Stimulated activated CD8-positive, alpha-beta memory T cell treated with anti-CD3 and anti-CD28 coated beads, Interleukin-15, amount 100 ng/mL, for 24 hours (primary cell): Measurements from ENCODE around the gene PGM2L1.
"Not testable (repeated sequence)": the region's sequence is repeated elsewhere in the genome, so short reads cannot be mapped to it uniquely, and the experiment has no call there.

Experiments
- DNase-seq: peaks from one replicate; pipeline ENCODE4 v3.0.0-alpha.2; 2020; ENCODE audit warnings: low read depth

Gene PGM2L1

DNA sequence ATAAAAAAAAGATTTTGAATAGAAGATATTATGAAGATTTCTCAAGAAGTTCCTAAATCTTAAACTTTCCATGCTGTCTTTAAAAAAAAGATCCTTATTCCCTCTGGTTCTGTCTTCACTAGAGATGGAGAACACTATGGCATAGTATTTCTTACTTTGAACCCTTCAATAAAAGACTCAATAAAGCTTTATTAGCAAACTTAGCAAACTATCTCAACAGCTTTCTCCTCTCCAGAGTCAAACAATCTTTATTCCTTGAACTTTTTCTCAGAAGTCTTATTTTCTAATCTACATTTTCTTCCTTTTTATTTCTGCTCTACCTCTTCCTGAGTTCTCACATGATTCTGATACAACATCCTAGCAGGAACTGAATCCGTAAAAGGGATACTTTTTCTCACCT lies 65.0 kb downstream of the PGM2L1 start:
- no peak for DNase-seq

DNA sequence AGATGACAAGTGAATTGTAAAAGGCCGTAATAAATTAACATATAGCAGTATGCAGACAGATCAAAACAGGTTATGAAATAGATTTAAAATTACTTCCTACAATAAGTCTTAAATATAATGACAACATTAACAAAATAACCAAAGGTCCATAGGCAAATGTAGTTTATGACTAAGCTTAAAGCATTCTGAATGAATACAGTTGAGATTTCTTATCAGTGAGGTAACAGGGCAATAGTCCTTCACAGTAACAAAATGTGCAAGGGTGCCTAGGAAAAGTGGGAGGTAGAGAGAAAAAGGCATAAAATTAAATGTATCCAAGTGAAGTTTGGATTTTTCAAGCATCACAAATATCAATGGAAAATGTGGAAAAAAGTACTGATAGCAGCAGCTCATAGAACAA lies 65.9 kb downstream of the PGM2L1 start:
- no peak for DNase-seq

DNA sequence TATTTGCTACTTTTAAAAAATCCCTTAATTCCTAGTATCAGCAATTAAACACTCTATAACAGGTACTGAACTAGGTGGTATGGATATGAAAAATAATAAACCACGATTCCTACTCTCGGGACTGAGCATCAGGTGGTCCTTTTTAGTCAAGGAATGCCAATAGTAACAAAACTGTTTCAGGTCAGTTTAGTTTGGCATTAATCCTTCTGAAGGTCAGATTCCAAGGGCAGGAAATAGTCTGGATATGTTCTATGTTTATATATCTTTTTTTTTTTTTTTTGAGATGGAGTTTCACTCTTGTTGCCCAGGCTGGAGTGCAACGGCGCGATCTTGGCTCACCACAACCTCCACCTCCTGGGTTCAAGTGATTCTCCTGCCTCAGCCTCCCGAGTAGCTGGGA lies 67.2 kb downstream of the PGM2L1 start:
- not testable (repeated sequence) for DNase-seq

DNA sequence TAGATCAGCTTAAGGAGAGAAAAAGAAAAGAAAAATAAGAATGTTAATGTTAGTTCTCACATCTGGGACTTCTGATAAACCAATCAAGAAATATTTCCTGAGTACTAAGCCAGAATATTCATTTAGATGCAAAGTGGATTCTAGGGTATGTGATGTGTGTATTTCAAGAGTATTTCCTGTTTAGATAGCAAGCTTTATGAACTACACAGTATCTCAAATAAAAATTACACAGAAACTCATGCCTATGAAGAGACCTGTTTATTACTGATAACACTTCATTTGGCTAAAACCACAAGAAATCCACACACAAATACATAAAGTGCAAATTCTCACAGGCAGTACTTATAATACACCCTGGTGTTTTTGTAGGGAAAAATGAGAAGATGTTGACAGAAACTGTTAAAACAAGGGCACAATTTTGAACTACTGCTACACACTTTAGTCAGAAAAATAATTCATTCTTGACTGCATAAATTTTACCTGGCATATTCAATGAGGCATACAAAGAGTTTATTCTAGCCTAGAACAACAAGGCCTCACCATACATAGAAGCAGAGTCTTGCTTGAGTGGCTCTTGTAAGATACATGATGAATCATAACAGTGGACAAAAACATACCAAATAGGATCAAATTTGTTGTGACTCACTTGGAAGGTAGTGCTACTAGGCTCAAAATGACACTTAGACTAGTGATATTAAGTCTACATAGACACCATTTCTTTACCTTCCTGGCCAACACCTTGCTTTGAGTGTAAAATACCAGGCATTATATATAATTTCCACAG lies 68.0 kb downstream of the PGM2L1 start:
- DNase-seq: no peak

DNA sequence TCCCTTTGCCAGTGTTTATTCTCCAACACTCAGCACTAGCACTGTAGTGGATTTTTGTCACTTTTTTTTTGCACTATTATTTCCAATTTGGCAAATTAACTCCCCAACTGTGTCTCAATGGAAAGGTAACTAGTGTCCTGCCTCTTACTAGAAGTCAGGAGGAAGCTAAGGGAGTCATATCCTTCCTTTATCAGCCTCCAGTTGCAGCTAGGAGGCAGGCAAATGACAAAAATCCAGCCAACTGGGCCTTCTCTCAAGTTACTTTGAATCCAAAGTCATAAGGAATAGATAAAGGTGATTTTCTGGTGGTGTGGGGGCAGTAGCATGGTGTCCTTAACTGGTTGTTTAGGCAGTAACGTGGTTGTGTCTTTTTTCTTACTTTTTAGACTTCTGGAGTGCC lies 71.2 kb downstream of the PGM2L1 start:
- no peak for DNase-seq

DNA sequence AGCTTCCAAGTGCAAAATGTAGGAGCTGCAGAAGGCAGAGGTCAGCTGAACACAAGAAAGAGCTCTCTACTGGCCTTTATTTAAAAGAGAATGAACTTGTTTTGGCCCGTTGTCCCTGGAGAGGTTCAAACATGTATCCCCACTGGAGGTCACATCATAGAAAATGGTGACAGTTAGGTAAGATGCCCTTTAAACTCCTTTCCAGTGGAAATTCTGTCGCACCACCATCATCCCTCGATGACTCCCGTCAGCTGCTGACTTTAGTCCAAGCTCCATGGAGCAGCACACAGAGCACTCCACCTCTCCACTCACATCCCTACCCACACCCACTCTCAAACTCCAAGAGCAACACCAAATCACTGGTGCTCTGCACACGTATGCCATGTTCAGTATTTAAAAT lies 71.6 kb downstream of the PGM2L1 start:
- DNase-seq: no peak

DNA sequence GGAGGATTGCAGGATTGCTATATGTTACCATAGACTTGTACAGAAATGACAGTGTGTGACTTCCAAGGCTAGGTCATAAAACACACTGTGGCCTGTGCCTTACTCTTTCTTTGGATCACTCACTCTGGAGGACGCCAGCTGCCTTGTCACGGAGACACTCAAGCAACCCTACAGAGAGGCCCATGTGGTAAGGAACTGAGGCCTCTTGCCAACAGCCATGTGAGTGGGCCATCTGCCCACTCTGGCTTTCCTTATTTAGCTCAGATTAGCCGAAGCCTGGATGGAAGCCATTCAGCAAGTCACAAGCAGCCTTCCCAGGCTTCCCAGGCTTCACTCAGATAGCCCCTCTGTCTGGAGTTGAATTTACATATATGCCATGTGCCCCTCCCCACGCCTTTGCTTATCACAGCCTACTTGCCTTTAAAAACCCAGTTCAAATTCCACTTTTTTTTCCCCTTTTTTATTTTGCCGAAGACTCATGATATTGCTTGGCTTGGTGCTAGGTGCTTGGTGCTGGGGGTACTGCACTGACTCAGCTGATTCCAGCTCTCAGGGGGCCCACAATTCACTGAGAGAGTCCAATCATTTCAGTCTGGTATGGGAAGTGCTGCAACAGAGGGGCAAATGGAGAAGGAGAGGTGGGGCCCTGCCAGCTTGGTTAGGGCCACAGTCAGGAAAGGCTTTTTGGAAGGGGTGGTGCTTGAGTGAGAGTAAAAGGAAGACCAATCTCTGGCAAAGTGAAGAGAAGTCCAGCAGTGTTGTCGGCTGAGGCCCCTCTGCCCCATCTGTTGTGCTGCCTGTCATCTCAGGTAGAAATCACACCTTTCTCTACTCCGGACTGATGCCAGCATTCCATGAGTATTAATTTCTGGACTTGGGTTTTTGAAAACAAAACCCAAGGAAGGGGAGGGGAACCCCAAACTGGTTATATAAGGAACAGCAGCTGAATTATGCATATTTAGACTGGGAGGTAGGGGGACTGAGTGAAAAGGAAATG lies 72.3 kb downstream of the PGM2L1 start:
- DNase-seq: no peak

DNA sequence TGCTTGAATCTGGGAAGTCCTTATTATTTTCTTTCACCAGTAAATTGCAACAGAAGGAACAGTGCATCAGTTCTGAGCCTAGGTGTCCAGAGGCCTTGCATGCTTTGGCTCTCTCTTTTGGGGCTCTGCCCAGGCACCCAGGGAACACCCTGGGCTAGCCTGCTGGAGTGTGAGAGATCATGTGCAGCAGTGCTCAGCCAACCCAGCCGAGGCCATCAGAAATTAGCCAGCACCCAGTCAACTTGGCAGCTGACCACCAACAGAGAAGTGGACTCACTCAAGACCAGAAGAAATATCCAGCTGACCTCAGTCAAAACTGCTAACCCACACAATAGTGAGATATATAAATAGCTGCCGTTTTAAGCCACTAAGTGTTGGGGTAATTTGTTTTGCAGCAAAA lies 75.6 kb downstream of the PGM2L1 start:
- no peak for DNase-seq

DNA sequence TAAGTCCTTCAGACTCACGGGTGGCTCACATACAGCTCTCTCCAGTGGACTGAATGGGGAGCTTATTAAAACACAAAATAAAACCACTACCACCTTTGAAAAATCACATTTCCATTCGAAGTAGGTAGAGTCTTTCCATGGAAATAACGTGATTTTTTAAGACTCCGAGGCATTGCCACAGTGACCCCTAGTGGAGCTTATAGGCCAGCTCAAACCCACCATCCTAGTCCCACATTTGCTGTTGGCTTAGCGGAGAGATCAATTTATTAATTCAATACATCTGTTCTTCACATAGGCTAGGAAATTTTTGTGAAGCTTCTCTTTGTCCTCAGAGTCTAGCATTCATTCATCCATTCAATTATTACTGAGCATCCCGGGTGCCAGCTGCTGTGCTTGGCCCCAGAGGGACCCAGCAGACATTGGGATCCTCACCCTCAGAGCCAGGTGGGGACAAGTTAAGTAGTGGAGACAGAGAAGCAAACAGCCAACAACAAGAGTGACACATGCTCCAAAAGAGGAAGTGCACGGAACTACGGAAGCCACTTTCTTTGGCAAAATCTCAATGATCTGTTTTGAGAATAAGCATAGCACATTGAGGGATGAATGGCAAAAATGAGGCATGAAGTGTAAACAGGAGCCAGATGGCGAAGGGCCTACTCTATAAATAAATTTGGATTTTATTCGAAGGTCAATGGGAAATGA lies 76.6 kb downstream of the PGM2L1 start:
- DNase-seq: no peak

DNA sequence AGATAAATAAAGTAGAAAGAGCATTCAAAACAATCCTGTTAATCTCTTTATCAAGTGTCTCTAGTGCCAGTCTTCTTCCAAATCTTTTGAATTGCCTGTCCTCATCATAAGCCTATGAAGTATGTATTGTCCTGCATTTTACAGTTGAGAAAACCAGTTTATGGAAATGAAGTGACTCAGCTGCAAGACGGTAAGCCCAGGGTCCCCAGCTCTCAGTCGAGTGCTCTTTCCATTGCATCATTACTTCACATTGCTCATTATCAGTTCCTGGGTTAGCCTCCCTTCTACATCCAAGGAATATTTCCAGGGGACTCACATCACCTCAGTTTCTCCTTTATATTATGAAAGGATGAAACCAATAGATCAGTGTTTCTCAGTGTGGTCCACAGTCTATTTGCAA lies 77.7 kb downstream of the PGM2L1 start:
- DNase-seq: no peak

DNA sequence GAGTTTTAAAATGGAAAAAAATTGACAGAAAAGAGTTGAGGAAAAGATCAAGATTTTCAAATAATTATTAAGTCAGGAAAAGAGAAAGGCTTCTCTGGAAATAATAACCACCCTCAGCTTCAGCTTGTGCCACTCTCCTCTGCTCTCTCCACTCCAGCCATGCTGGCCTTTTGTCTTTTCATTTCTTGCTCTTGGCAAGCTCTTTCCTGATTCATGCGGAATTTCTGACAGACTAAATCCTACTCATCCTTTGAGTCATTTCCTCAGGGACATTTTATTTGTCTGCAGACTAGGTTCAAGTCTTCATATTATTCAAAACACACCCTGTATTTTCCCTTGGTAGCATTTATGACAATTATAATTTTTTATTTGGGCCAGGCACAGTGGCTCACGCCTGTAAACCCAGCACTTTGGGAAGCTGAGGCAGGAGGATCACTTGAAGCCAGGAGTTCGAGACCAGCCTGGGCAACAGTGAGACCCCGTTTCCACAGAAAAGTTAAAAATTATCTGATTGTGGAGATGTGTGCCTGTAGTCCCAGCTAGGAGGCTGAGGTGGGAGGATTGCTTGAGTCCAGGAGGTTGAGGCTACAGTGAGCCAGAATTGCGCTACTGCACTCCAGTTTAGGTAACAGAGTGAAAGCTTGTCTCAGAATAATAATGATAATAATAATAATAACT lies 79.0 kb downstream of the PGM2L1 start:
- no peak for DNase-seq

DNA sequence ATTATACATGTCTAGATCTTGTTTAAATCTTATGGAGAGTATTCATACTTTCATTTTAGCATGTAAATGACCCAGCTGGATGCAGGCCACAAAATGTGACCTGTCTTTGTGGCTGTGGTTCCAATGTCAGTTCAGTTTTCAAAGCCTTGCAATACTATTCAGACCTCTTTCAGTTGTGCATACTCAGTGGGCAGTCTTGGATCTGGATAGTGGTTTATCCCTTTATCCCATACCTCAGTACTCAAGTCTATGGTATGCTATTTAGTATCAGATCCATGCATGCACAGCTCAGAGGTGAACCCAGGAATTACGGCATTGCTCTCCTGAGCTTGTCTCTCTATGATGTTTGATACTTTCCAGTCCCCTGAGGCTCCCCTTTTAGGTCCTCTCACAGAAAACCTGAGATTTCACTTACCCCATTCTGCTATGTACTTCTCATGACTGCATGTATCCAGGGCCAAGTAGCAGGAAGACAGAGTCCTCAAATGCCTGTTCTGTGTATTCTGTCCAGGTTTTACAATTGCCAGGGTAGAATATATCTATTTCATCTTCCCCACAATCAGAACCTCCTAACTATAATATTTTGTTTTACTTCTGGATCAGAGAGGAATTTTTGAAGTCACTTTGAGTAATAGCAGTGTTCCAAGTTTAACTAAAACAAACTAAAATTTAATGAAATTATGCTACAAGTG lies 79.8 kb downstream of the PGM2L1 start:
- DNase-seq: no peak

DNA sequence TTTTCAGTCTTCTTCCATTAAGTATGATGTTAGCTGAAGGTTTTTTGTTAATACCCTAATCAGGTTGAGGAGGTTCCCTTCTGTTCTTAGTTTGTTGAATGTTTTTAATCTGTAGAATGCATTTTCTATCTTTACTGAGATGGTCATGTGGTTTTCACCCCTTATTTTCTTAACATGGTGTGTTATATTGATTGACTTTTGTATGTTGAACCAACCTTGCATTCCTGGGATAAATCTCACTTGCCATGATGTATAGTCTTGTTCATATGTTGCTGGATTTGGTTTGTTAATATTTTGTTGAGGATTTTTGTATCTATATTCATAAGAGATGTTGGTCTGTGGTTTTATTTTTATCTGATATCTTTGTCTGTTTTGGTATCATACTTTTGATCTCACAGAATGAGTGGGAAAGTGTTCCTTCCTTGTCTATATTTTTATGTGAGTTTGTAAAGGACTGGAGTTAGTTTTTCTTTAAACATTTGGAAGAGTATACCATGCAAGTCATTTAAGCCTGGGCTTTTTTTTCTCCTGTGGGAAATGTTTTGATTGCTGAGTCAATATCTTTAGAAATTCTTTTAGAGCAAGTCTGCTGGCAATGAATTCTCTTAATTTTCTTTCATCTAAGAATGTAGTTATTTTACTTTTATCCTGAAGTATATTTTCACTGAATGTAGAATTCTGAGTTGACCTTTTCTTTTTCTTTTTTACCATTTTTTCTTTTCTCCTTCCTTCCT lies 81.3 kb downstream of the PGM2L1 start:
- no peak for DNase-seq

DNA sequence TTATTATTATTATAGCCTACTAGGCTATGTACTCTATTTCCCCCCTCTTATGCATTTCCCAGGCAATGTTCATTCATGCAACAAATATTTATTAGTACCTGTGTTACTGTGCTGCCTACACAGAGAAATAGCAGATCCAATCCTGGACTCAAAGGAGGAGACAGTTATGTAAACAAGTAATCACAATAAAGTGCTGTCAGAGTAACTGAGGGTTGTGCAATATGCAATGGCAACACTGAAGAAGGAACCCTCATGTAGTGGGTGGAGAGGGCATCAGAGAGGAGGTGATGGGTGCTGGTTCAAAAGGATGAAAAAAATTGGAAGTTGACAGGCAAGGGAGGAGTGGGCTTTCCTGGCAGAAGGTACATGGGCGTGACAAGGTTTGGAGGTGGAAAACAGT lies 85.9 kb downstream of the PGM2L1 start:
- no peak for DNase-seq

DNA sequence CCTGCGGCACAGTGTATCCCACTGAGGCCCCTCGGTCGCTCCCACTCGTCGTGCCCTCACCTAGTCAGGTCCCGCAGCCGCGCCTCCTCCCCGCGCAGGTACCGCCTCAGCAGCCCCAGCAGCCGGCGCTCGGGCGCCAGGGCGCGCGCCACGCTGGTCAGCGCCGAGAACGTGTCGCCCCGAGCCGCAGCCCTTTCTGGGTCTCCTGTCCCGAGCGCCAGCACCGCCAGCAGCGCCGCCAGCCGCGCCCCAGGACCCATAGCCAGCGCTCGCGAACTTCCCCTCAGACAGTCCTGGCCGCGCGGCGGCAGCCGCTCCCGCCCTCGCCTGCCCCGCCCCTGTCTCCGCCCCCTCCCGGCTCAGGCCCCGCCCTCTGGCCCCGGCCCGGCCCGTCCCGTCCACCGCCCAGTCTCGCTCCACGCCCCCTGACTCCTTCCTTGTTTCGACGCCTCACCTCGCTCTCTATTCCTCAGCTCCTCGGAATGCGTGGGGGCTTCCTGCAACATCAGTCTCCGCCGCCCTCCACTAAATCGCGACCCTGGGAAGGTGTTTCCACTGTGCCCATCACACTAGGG lies 86.8 kb downstream of the PGM2L1 start, which contains the start of gene P4HA3:
TSS of gene P4HA3 (minus strand) at position 289 of the 575 bp plus-strand sequence. CDS start at position 260, 29 bp downstream.
- peak; percentile 40 for DNase-seq

DNA sequence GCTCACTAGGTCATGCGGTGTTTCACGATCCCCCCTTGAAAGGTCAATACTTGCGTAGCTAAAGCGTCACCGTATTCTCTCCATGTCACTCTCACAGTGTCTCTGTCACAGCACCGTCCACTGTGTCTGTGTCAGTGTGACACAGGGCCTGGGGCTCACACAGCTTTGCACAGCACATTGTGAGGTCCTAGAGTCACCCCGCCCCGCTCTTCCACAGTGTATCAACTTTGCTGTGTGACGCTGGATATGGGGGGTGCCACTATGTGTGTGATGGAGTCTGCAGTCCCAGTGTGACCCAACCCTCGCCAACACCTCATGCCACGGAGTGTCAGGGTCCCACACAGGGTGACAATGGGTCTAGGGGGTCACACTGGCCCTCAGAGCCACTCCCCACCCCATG lies 87.4 kb downstream of the PGM2L1 start:
- no peak for DNase-seq

DNA sequence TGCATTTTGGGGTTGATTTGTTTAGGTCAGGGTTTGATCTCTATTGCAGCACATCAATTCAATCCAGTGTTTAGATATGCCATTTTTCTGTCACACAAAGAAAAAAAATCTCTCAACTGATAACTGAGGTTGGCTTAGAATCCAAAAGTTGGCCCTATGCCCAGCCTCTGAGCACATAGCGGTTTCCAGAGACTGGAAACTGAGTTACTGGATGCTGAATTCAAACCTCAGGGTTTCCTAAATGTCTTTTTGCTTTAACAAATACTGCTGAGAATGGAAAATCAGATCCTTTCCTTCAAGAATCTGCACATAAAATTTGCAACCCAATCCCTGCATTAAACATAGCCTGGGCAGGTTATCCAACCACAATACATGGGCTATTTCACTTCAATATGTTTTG lies 90.8 kb downstream of the PGM2L1 start:
- DNase-seq: no peak

DNA sequence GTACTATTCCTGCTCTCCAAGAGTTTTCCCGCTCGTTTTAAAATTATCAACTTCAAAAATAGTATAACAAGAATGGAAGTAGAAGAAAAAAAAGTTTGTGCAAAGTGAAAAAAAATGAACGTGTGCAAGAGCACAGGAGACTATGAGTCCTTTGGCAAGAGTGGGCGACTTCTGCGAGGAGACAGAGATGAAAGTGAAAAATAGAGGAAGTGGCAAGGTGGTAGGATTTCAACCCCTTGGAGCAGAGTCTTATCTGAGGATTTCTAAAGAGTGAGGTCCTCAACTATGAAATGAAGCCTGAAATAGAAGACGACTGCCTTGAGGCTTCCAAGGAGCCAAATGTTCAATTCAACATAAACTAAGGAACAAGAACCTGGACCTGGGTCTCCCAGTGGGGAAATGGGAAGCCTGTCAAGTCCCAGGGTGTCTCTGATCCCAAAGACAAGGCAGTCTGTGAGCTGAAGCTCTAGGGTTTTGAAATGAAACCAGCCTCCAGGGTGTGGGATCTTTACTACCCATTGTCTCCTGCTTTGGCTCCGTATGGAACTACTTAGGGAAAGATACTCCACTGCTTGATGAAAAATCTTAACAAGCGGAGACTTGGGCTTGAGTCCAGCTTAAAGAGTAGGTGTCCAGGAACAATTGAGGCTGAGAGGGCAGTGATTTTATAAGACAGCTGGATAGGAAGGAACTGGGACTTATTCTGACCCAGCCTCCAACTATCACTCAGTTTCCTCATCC lies 91.6 kb downstream of the PGM2L1 start:
- no peak for DNase-seq

DNA sequence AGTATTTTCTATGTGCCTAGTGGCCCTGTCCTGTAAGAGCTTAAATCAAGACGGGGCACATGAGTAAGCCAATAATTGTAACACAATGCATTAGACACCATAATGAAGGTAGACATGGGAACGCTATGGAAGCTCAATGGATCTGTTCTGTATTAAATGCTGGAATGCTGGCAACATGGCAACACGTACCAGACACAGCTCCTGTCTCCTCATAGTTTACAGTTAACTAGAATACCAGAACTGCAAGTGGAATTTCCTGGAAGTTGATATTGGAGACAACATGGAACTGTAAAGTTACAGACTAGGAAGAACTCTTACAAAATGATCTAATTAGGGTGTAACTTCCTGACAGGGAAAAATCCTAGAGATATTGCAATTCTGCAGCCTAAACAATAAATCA lies 99.2 kb downstream of the PGM2L1 start:
- no peak for DNase-seq
